ENCODE results near the gene RAD18.

RAD18 gene

GRCh38 chr3:8966150-8966819 lies 3.0 kb upstream of the RAD18 start:
- DNase-seq (ENCODE audit: low read depth in 2 of 3, low spot score in 2 of 3), result no peak

DNA sequence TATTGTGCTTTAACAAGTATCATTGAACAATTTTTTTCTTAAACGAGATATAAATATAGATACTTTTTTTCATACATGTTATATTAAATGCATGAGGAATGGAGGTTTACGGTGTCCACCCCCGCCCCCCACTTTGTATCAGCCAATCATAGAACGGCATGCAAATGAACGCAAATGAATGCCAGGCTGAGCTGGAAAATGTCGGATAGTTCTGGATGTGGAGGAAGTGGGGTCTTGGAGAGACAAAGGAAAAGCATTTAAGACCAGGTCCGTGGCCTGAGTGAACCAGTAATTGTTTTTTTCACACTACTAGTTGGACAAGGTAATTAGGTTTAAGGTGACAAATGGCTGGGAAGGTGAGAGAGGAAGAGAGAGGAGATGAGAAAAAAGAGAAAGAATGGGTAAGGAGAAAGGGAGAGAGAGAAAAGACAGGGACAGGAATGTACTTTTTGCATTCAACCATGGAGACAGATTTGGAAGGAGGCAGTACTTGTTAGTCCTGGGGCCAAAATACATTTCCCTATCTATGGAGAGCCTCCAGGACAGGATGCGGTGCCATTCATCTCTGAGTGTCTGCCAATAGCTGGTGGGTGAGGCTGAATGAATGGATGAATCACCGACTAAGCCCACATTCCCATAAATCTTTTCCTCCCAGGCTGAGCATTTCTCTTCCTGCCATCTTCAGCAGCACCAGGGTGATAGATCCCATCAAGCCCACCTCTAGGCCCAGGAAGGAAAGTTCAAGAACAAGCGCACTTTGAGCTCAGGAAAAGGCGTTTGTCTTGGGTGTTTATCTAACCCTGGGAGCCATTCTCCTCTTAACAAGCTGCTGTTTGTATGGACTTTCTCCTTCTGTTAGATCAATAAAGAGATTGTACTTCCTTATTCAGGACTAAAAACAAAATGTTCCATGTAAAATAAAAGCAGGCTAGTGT lies 1.4 kb upstream of the RAD18 start:
- no peak for DNase-seq (ENCODE audit: low read depth in 2 of 3, low spot score in 2 of 3)

GRCh38 chr3:8962226-8962861 lies 928 bp downstream of the RAD18 start:
- no peak for DNase-seq (ENCODE audit: low read depth in 2 of 3, low spot score in 2 of 3)

- no peak for DNase-seq (ENCODE audit: low read depth in 2 of 3, low spot score in 2 of 3)
These were observed 3.6 kb downstream of the RAD18 start for GRCh38 chr3:8959668-8960067.

- no peak for DNase-seq (ENCODE audit: low read depth in 2 of 3, low spot score in 2 of 3)
These were observed 8.1 kb downstream of the RAD18 start for GRCh38 chr3:8954938-8955763.

GRCh38 chr3:8953313-8953712 lies 10.0 kb downstream of the RAD18 start:
- no peak for DNase-seq (ENCODE audit: low read depth in 2 of 3, low spot score in 2 of 3)

GRCh38 chr3:8952130-8952529 lies 11.1 kb downstream of the RAD18 start:
- DNase-seq (ENCODE audit: low read depth in 2 of 3, low spot score in 2 of 3), result no peak

GRCh38 chr3:8945890-8946600 lies 17.2 kb downstream of the RAD18 start:
- DNase-seq (ENCODE audit: low read depth in 2 of 3, low spot score in 2 of 3), result no peak

- DNase-seq (ENCODE audit: low read depth in 2 of 3, low spot score in 2 of 3), result no peak
These were observed 20.4 kb downstream of the RAD18 start for GRCh38 chr3:8942746-8943488.

- no peak for DNase-seq (ENCODE audit: low read depth in 2 of 3, low spot score in 2 of 3)
These were observed 21.2 kb downstream of the RAD18 start for GRCh38 chr3:8942115-8942514.

DNA sequence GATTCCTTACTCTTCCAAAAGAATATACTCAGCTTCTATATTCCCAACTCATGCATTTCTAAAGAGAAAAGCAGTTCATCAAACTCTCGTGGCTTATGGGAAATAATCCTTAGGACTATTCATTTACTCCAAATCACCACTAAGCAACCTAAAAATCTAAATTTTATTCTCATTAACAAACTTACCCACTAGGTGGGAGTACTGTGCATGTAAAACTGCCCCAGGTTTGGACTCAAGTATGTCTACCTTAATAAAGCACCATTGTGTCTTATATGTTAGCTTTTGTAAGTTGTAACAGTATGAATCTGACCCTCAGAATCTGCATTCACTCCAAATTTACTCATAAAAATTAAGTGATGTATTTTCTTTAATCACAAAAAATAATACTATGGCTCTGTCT lies 25.3 kb downstream of the RAD18 start:
- no peak for DNase-seq (ENCODE audit: low read depth in 2 of 3, low spot score in 2 of 3)

DNA sequence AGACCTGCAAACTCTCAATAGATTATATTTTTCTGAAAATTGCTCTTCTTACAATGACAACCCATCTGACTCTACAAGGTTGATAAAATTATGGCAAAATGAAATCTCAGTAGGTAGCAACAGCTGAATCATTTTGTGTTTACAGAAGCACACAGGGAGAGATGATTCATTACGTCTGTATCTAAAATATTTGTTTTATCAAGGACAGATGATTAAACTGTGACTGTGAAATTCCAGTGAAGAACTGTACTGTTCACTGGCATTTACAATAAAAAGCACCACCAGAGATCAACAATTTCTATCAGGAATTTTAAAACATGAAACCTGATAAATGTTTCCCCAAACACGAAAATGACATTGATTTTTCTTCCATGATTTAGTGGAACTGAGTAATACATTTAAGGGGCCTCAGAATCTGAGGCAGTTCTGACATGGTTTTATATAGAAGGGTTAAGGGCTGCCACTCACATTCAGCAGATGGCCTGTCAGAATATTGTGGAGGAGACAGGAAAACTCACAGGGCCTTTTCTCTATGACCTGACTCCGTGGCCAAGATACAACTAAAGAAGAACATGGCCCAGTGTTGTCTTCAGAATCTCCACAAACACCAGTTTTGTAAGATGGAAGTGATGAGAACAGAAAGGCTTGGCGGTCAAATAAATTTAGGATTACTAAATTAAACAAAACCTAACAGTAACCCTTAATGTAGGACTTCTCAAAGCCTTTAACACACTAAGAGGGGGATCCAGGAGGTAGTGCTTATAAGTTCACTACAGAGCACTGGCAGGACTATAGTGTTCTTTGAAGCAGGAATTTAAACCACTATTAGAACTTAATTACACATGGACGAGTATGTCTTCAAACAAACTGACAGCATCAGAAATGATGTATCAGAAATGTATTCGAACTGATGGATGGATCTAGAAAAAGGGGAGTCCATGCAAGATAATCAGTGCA lies 25.9 kb downstream of the RAD18 start:
- no peak for DNase-seq (ENCODE audit: low read depth in 2 of 3, low spot score in 2 of 3)

- no peak for DNase-seq (ENCODE audit: low read depth in 2 of 3, low spot score in 2 of 3)
These were observed 30.8 kb downstream of the RAD18 start for GRCh38 chr3:8932507-8932906.

GRCh38 chr3:8931342-8931741 lies 31.9 kb downstream of the RAD18 start:
- no peak for DNase-seq (ENCODE audit: low read depth in 2 of 3, low spot score in 2 of 3)

GRCh38 chr3:8929860-8930259 lies 33.4 kb downstream of the RAD18 start:
- no peak for DNase-seq (ENCODE audit: low read depth in 2 of 3, low spot score in 2 of 3)

DNA sequence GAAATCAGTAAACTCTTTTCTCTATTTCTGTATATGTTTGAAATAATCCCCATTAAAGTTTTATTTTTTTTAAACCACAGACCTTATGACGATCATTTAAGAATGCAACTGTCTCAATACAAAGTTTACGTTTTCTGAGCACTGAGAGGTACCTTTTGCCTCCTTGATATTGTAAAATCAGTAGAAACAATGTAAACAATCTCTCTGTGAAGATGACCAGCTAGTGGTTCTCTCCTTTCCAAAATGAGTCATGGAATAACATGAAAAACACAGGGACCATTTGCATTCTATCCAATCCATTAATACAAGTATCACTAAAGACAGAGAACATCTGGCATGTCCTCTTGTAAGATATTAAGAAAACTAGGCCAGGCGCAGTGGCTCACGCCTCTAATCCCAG lies 48.8 kb downstream of the RAD18 start:
- DNase-seq (ENCODE audit: low read depth in 2 of 3, low spot score in 2 of 3), result no peak

DNA sequence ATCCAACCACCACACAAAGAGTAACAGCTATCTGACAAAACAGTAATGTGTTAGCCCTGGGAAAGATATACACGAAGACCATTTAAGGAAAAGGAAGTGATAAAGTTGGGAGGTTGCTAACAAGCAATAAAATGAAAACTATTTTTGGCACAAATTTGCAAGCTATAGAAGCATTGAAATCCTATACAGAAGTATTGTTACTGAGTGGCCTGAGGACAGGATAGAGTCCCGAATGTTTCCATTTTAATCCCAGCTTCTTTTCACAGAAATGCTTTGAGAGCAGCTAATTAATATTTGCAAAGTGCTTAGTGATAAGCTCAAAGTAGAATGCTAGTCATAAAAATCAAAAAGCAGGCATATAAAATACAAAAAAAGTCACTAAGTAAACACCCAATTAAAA lies 51.5 kb downstream of the RAD18 start:
- no peak for DNase-seq (ENCODE audit: low read depth in 2 of 3, low spot score in 2 of 3)

GRCh38 chr3:8909160-8909559 lies 54.1 kb downstream of the RAD18 start:
- no peak for DNase-seq (ENCODE audit: low read depth in 2 of 3, low spot score in 2 of 3)

DNA sequence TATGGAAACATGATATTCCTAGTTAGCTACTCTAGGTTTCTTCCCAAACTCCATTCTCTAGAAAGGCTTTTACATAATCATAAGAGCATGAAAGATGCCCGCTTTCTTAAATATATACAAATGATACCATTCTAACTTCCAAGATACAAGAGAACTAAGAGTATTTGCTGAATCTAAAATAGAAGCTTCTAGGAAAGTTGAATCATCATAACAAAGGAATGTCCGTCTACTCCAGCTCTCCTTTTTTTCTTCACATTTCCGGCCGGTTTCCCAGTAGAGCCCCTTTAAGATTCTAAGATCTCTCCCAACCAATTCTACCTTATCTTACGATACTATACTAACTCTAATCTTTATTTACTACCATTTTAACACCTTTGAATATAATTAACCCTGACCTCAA lies 60.1 kb downstream of the RAD18 start:
- no peak for DNase-seq (ENCODE audit: low read depth in 2 of 3, low spot score in 2 of 3)

Data from activated CD8-positive, alpha-beta memory T cell treated with anti-CD3 and anti-CD28 coated beads for 48 hours (primary cell).